DOHH2 (cell line): ENCODE measurements around the gene NHP2.

Experiments
- EZH2phosphoT487 ChIP-seq: fragments of 200-600 bp; sonication (generic); IDR thresholded peaks from 2 replicates; pipeline ENCODE4 v1.6.1; 2017; ENCODE audit warnings: borderline replicate concordance, mild to moderate bottlenecking, antibody characterized with exemption, low read length, moderate library complexity, mixed read lengths
- TF ChIP-seq, protein P1 (sequence below): fragments of 200-600 bp; sonication (generic); IDR thresholded peaks from one replicate; pipeline ENCODE4 v1.5.1; 2014; ENCODE audit warnings: antibody characterized with exemption, mild to moderate bottlenecking, low read depth, low read length; ENCODE audit not compliant: poor library complexity, severe bottlenecking

- no peak for TF ChIP-seq EZH2phosphoT487
- TF ChIP-seq, protein P1, sequence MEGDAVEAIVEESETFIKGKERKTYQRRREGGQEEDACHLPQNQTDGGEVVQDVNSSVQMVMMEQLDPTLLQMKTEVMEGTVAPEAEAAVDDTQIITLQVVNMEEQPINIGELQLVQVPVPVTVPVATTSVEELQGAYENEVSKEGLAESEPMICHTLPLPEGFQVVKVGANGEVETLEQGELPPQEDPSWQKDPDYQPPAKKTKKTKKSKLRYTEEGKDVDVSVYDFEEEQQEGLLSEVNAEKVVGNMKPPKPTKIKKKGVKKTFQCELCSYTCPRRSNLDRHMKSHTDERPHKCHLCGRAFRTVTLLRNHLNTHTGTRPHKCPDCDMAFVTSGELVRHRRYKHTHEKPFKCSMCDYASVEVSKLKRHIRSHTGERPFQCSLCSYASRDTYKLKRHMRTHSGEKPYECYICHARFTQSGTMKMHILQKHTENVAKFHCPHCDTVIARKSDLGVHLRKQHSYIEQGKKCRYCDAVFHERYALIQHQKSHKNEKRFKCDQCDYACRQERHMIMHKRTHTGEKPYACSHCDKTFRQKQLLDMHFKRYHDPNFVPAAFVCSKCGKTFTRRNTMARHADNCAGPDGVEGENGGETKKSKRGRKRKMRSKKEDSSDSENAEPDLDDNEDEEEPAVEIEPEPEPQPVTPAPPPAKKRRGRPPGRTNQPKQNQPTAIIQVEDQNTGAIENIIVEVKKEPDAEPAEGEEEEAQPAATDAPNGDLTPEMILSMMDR = no peak
Measured at GRCh38 chr5:178201221-178201926, 47.7 kb upstream of the NHP2 start.
